Ecto neural progenitor cell (in vitro differentiated cells): ENCODE results near the gene CARD16.

Experiments used
- DNase-seq: peaks from one replicate; pipeline ENCODE4 v3.0.0-alpha.2; 2018; ENCODE audit warnings: low spot score

Gene CARD16

DNA sequence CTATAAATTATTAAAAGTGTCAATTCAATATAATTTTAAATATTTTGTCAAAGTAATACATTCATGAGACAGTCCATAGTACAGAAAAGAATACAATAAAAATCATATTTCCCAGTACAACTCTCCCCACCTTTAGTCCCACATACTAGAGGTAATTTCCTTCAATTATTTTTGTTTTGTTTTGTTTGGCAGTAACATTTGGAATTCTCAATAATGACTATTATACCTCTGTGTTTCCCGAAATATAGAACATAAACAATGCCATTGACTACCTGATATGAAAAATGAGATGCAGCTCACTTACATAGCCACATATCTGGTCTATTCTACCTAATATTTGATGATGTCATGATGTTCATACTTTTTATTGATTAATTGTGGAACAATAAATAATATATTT, 52.4 kb downstream of the CARD16 start:
- DNase-seq, result no peak

- DNase-seq, result no peak
These were observed 53.1 kb downstream of the CARD16 start for GRCh38 chr11:104991994-104992393.
